SU-DHL-6 (cell line): ENCODE data around the gene SLCO3A1.

Experiments used
- EZH2phosphoT487 ChIP-seq: fragments of 200-600 bp; sonication (generic), shearing (Covaris generic); conservative IDR thresholded peaks from 2 replicates; pipeline ENCODE4 v1.6.1; 2018; ENCODE audit warnings: mild to moderate bottlenecking, antibody characterized with exemption, low read length, moderate library complexity, mixed read lengths
- TF ChIP-seq, protein P1 (sequence below): fragments of 200-600 bp; sonication (generic); IDR thresholded peaks from one replicate; pipeline ENCODE4 v1.5.1; 2017; ENCODE audit warnings: antibody characterized with exemption, mild to moderate bottlenecking, low read length, moderate library complexity; ENCODE audit not compliant: insufficient read depth, poor library complexity, severe bottlenecking

DNA sequence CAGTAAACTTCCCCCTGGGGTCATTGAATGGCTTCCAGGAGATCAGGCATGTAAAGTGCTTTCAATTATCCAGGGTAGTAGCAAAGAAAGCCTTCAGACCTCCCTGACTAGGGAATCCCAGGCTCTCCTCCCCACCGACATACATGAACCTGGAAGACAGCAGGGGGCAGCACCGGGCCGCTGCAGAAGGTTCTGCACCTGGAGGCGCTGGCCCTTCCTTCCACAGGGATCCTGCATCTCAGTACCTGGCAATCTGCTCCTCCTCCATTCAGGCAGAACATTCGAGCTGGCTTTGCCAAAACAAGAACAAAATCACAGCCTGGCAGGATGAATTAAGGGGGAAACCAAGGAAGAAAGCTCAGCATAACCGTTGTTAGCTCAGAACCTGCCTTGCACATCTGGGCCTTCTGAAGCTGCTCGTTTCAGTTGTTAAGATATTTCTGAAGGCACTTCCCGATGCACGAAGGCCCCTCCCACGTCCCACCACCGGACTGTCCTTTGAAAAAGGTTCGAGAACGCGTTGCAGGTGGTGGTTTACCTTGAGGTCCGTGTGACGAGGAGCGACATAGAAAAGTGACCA lies 237.7 kb downstream of the SLCO3A1 start:
- TF ChIP-seq, protein P1, sequence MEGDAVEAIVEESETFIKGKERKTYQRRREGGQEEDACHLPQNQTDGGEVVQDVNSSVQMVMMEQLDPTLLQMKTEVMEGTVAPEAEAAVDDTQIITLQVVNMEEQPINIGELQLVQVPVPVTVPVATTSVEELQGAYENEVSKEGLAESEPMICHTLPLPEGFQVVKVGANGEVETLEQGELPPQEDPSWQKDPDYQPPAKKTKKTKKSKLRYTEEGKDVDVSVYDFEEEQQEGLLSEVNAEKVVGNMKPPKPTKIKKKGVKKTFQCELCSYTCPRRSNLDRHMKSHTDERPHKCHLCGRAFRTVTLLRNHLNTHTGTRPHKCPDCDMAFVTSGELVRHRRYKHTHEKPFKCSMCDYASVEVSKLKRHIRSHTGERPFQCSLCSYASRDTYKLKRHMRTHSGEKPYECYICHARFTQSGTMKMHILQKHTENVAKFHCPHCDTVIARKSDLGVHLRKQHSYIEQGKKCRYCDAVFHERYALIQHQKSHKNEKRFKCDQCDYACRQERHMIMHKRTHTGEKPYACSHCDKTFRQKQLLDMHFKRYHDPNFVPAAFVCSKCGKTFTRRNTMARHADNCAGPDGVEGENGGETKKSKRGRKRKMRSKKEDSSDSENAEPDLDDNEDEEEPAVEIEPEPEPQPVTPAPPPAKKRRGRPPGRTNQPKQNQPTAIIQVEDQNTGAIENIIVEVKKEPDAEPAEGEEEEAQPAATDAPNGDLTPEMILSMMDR, result peak; percentile 30
- no peak for TF ChIP-seq EZH2phosphoT487
